Measurements from ENCODE around the gene LIPC.
A peak's percentile ranks its signal among the peaks of the same experiment; 100 is the strongest.

Gene LIPC

DNA sequence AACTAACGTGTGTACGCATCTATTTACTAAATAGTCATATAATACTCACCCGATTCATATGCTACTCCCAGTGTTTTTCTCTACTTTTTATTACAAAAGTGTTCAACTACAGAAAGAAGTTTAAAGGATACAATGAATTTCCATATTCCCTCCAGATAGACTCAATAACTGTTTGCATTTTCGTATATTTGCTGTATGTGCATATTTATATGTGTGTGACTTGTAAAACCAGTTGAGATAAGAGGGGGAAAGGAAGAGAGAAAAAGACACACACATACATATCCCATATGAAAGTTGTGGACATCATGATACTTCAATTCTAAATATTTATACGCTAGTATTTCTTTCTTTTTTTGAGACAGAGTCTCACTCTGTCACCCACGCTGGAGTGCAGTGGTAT lies 14.1 kb downstream of the LIPC start:
- Histone ChIP-seq H2BK15ac (ENCODE audit: low read length) (no peak overlapping the region), H3K27ac (replicated peaks; ENCODE audit: low read length) (no peak overlapping the region), H3K14ac (ENCODE audit: low read length) (no peak overlapping the region), H2BK120ac (ENCODE audit: low read depth, low read length) (no peak overlapping the region), H3K4me2 (ENCODE audit: insufficient read depth, low read length, poor library complexity, severe bottlenecking) (no peak overlapping the region), H3K79me1 (ENCODE audit: low read depth, low read length) (no peaks in the 10 kb centered on the region), H3K9me3 (replicated peaks in 1 of 2; ENCODE audit: control insufficient read depth in 2 of 2, insufficient read depth in 1 of 2, low read depth in 1 of 2, low read length in 2 of 2) (no peaks in the 10 kb centered on the region), H3K23ac (ENCODE audit: low read depth, low read length, poor library complexity) (no peak overlapping the region), H2BK12ac (ENCODE audit: low read length) (no peak overlapping the region), H4K8ac (ENCODE audit: low read depth, low read length) (no peak overlapping the region), H3K9ac (ENCODE audit: low read depth, low read length, poor library complexity) (no peak overlapping the region), H2AFZ (ENCODE audit: low read length) (no peak overlapping the region), H3K4me3 (ENCODE audit: low read length in 2 of 2) (no peak overlapping the region), H3K36me3 (replicated peaks in 1 of 2; ENCODE audit: control insufficient read depth in 2 of 2, insufficient read depth in 2 of 2, low read length in 2 of 2) (no peaks in the 10 kb centered on the region), H4K91ac (ENCODE audit: low read depth, low read length, poor library complexity) (no peak overlapping the region), H2AK5ac (ENCODE audit: low read depth, low read length) (no peak overlapping the region), H3K4me1 (ENCODE audit: control insufficient read depth in 2 of 2, insufficient read depth in 1 of 2, low read depth in 1 of 2, low read length in 2 of 2) (peaks cover 0 to 8% of the 10 kb centered on the region in 2 donors), H3K18ac (ENCODE audit: low read length) (no peak overlapping the region), H3K4ac (ENCODE audit: low read length) (no peak overlapping the region), H3K27me3 (ENCODE audit: control insufficient read depth in 3 of 3, insufficient read depth in 3 of 3, low read depth in 1 of 3, low read length in 3 of 3) (no peaks in the 10 kb centered on the region), H2BK5ac (ENCODE audit: low read length) (no peak overlapping the region)
- DNase-seq (ENCODE audit: low spot score) = no peak
- no CpG with 5 or more reads among the region's 6 CpGs for WGBS, 2 donors (ENCODE audit: extremely low coverage in 2 of 2, insufficient read length in 2 of 2, insufficient replicate concordance in 1 of 2)

DNA sequence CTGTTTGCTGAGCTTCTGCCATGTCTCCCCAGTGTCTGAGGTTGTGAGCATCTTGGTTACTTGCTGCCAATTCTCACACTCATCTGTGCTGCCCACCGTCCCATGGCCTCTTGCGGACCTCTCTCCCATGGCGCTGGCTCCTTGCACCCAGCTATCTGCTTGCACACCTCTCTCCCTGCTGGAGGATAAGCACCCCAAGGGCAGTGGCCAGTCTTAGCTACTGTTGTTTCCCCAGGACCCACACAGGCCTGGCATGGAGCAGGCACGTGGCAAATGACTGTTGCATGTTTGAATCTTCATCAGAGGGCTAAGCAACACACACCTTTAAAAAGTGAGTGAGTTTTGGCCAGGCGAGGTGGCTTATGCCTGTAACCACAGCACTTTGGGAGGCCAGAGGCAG lies 14.7 kb downstream of the LIPC start:
- Histone ChIP-seq H3K4me2 (ENCODE audit: insufficient read depth, low read length, poor library complexity, severe bottlenecking) (no peak overlapping the region), H3K9me3 (replicated peaks in 1 of 2; ENCODE audit: control insufficient read depth in 2 of 2, insufficient read depth in 1 of 2, low read depth in 1 of 2, low read length in 2 of 2) (no peaks in the 10 kb centered on the region), H3K23ac (ENCODE audit: low read depth, low read length, poor library complexity) (peak overlapping the region; percentile 67), H3K27me3 (ENCODE audit: control insufficient read depth in 3 of 3, insufficient read depth in 3 of 3, low read depth in 1 of 3, low read length in 3 of 3) (no peaks in the 10 kb centered on the region), H3K9ac (ENCODE audit: low read depth, low read length, poor library complexity) (peak overlapping the region; percentile 44), H2AK5ac (ENCODE audit: low read depth, low read length) (no peak overlapping the region), H4K91ac (ENCODE audit: low read depth, low read length, poor library complexity) (no peak overlapping the region), H3K18ac (ENCODE audit: low read length) (peak overlapping the region; percentile 65), H2BK12ac (ENCODE audit: low read length) (no peak overlapping the region), H3K4me3 (ENCODE audit: low read length in 2 of 2) (no peak overlapping the region), H2BK5ac (ENCODE audit: low read length) (no peak overlapping the region), H4K8ac (ENCODE audit: low read depth, low read length) (no peak overlapping the region), H3K4ac (ENCODE audit: low read length) (no peak overlapping the region), H3K14ac (ENCODE audit: low read length) (peak overlapping the region; percentile 27), H3K36me3 (replicated peaks in 1 of 2; ENCODE audit: control insufficient read depth in 2 of 2, insufficient read depth in 2 of 2, low read length in 2 of 2) (no peaks in the 10 kb centered on the region), H3K27ac (replicated peaks; ENCODE audit: low read length) (no peak overlapping the region), H2BK120ac (ENCODE audit: low read depth, low read length) (no peak overlapping the region), H3K79me1 (ENCODE audit: low read depth, low read length) (no peaks in the 10 kb centered on the region), H2AFZ (ENCODE audit: low read length) (no peak overlapping the region), H3K4me1 (ENCODE audit: control insufficient read depth in 2 of 2, insufficient read depth in 1 of 2, low read depth in 1 of 2, low read length in 2 of 2) (peaks cover 0 to 8% of the 10 kb centered on the region in 2 donors), H2BK15ac (ENCODE audit: low read length) (no peak overlapping the region)
- DNase-seq (ENCODE audit: low spot score) = no peak
- no CpG with 5 or more reads among the region's 5 CpGs for WGBS, 2 donors (ENCODE audit: extremely low coverage in 2 of 2, insufficient read length in 2 of 2, insufficient replicate concordance in 1 of 2)

DNA sequence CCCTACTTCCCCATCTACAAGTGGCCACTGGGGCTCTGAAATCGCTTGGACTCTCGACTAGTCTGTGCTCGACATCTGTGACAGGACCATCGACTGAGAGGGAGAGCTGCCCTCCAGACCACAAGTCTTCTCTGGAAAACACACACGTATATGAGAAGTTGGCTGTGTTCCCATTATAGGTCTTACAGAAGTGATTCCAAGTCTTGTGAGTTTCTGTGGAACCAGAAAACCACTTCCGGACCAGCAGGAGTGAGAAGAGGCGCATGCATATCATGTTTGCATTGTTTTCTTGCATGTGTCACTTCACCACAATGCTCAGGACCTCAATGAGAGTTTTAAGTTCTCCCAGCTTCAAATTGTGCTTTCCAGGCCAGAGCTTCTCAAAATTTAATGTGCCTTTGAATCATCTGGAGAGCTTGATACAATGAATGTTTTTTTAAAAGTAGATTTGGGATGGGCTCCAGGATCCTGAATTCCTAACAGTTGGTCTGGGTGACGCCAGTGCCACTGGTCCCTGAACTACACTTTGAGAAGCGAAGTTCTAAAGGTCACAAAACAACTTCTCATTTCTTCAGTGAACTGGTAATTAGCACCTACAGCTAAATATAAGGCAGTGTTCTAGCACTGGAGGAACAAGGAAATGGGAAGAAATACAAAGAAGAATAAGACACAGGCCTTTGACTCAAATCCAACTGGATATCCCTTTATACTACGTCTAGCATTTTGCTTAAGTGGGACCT lies 15.7 kb downstream of the LIPC start:
- no peak overlapping the region for H4K91ac ChIP-seq (ENCODE audit: low read depth, low read length, poor library complexity)
- no peak overlapping the region for H3K4me2 ChIP-seq (ENCODE audit: insufficient read depth, low read length, poor library complexity, severe bottlenecking)
- no peak overlapping the region for H2BK12ac ChIP-seq (ENCODE audit: low read length)
- no peaks in the 10 kb centered on the region for H3K27me3 ChIP-seq (ENCODE audit: control insufficient read depth in 3 of 3, insufficient read depth in 3 of 3, low read depth in 1 of 3, low read length in 3 of 3)
- H3K4me3 ChIP-seq (ENCODE audit: low read length in 2 of 2) = no peak overlapping the region
- H3K4me1 ChIP-seq (ENCODE audit: control insufficient read depth in 2 of 2, insufficient read depth in 1 of 2, low read depth in 1 of 2, low read length in 2 of 2) = peaks cover 0 to 1% of the 10 kb centered on the region in 2 donors
- H3K9ac ChIP-seq (ENCODE audit: low read depth, low read length, poor library complexity) = no peak overlapping the region
- no peak overlapping the region for H3K18ac ChIP-seq (ENCODE audit: low read length)
- H3K9me3 ChIP-seq (replicated peaks in 1 of 2; ENCODE audit: control insufficient read depth in 2 of 2, insufficient read depth in 1 of 2, low read depth in 1 of 2, low read length in 2 of 2) = no peaks in the 10 kb centered on the region
- DNase-seq (ENCODE audit: low spot score) = no peak
- WGBS, 2 donors (ENCODE audit: extremely low coverage in 2 of 2, insufficient read length in 2 of 2, insufficient replicate concordance in 1 of 2) = no CpG with 5 or more reads among the region's 10 CpGs
- H2AK5ac ChIP-seq (ENCODE audit: low read depth, low read length) = no peak overlapping the region
- no peak overlapping the region for H2BK15ac ChIP-seq (ENCODE audit: low read length)
- no peak overlapping the region for H3K23ac ChIP-seq (ENCODE audit: low read depth, low read length, poor library complexity)
- H3K14ac ChIP-seq (ENCODE audit: low read length) = no peak overlapping the region
- no peak overlapping the region for H2AFZ ChIP-seq (ENCODE audit: low read length)
- H3K36me3 ChIP-seq (replicated peaks in 1 of 2; ENCODE audit: control insufficient read depth in 2 of 2, insufficient read depth in 2 of 2, low read length in 2 of 2) = no peaks in the 10 kb centered on the region
- H2BK120ac ChIP-seq (ENCODE audit: low read depth, low read length) = no peak overlapping the region
- H3K27ac ChIP-seq (replicated peaks; ENCODE audit: low read length) = no peak overlapping the region
- no peak overlapping the region for H4K8ac ChIP-seq (ENCODE audit: low read depth, low read length)
- H2BK5ac ChIP-seq (ENCODE audit: low read length) = no peak overlapping the region
- H3K4ac ChIP-seq (ENCODE audit: low read length) = no peak overlapping the region
- H3K79me1 ChIP-seq (ENCODE audit: low read depth, low read length) = no peaks in the 10 kb centered on the region

DNA sequence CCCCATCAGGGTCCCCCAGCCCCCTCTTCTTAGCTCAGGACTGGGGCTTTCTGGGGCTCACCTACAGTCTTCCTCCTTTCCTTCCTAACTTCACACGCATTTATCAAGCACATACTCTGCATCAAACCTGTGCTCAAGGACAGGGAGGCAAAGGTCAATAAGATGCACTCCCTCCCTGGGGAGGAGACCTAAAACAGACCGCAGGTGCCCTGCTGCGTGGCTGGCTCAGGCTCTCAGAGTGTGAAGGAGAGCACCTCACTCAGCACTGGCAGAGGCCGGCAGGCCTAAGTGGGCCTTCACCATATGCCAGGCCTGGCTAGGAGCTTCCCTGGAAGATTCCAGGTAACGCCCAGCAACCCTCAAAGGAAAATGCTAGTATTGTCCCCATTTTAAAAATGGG lies 16.5 kb downstream of the LIPC start:
- Histone ChIP-seq H2AFZ (ENCODE audit: low read length) (no peak overlapping the region), H3K4me2 (ENCODE audit: insufficient read depth, low read length, poor library complexity, severe bottlenecking) (no peak overlapping the region), H2BK5ac (ENCODE audit: low read length) (no peak overlapping the region), H2BK15ac (ENCODE audit: low read length) (no peak overlapping the region), H3K79me1 (ENCODE audit: low read depth, low read length) (no peaks in the 10 kb centered on the region), H2AK5ac (ENCODE audit: low read depth, low read length) (no peak overlapping the region), H3K4ac (ENCODE audit: low read length) (no peak overlapping the region), H2BK120ac (ENCODE audit: low read depth, low read length) (no peak overlapping the region), H3K4me1 (ENCODE audit: control insufficient read depth in 2 of 2, insufficient read depth in 1 of 2, low read depth in 1 of 2, low read length in 2 of 2) (no peaks in the 10 kb centered on the region), H3K14ac (ENCODE audit: low read length) (no peak overlapping the region), H3K36me3 (replicated peaks in 1 of 2; ENCODE audit: control insufficient read depth in 2 of 2, insufficient read depth in 2 of 2, low read length in 2 of 2) (no peaks in the 10 kb centered on the region), H3K4me3 (ENCODE audit: low read length in 2 of 2) (no peak overlapping the region), H4K8ac (ENCODE audit: low read depth, low read length) (no peak overlapping the region), H3K18ac (ENCODE audit: low read length) (no peak overlapping the region), H2BK12ac (ENCODE audit: low read length) (no peak overlapping the region), H3K27me3 (ENCODE audit: control insufficient read depth in 3 of 3, insufficient read depth in 3 of 3, low read depth in 1 of 3, low read length in 3 of 3) (no peaks in the 10 kb centered on the region), H4K91ac (ENCODE audit: low read depth, low read length, poor library complexity) (no peak overlapping the region), H3K9me3 (replicated peaks in 1 of 2; ENCODE audit: control insufficient read depth in 2 of 2, insufficient read depth in 1 of 2, low read depth in 1 of 2, low read length in 2 of 2) (no peaks in the 10 kb centered on the region), H3K9ac (ENCODE audit: low read depth, low read length, poor library complexity) (no peak overlapping the region), H3K27ac (replicated peaks; ENCODE audit: low read length) (no peak overlapping the region), H3K23ac (ENCODE audit: low read depth, low read length, poor library complexity) (no peak overlapping the region)
- DNase-seq (ENCODE audit: low spot score) = no peak
- no CpG with 5 or more reads among the region's 5 CpGs for WGBS, 2 donors (ENCODE audit: extremely low coverage in 2 of 2, insufficient read length in 2 of 2, insufficient replicate concordance in 1 of 2)

All from neuronal stem cell (in vitro differentiated cells).